HG03460 (cell line): Measurements from ENCODE around the gene MFSD12.

ENCODE experiments used
- ATAC-seq: cut with Tn5 transposase; IDR thresholded peaks from one replicate; pipeline ENCODE4 v1.9.1; 2021; ENCODE audit not compliant: unreplicated experiment

Gene MFSD12

GRCh38 chr19:3563709-3564524 lies 6.5 kb upstream of the MFSD12 start:
- no peak for ATAC-seq

GRCh38 chr19:3556978-3557460 lies 367 bp downstream of the MFSD12 start:
- peak; percentile 31 for ATAC-seq

DNA sequence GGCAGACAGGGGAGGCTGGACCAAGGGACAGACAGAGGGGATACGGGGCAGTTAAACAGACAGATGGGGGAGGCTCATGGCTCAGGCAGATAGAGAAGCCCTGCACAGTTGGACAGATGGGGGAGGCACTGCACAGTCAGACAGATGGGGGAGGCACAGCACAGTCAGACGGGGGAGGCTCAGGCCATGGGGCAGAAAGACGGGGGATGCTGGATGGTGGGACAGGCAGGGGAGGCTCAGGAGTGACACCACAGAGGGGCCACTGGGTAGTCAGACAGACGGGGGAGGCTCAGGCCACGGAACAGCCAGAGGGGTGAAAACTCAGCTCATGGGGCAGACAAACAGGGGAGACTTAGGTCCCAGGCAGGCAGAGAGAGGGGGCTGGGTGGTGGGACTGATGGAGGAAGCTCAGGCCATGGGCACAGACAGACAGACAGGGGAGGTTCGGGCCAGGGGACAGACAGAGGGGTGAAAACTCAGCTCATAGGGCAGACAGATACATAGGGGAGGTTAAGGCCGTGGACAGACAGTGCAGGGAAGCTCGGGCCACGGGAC lies 886 bp downstream of the MFSD12 start:
- ATAC-seq: no peak

DNA sequence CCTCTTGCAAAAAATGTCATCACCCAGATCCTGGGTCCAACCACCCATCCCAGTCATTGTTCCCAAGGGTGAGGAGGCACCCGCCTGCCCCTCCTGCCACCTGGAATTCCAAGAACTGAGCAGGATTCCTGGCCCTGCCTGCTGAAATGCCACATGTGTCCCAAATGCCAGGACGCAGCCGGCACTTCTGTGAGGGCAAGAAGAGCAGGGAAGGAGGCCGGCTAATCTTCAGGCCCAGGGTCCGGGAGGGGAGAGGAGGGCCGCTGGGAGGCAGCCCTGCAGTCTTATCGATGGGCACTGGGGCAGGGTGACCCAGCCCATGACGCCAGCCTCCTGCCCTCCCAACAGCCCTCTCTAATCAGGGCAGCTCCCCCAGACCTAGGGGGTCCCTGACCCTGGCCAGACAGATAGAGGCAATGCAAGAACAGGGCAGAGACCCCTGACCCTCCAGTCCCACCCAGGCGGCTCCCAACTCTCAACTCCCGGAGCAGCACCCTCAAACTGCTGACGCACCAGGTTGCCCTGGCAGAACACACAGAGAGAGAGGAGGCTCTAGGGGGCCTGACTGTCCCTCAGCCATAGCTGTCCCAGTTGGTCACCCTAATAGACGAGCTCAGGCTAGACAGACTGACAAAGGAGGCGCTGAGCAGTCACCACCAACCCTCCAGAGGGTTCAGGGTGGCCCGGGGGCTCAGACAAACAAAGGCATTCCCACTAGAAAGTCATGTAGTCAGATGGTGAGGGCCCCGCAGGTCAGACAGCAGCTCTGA lies 1.5 kb downstream of the MFSD12 start:
- ATAC-seq: no peak

DNA sequence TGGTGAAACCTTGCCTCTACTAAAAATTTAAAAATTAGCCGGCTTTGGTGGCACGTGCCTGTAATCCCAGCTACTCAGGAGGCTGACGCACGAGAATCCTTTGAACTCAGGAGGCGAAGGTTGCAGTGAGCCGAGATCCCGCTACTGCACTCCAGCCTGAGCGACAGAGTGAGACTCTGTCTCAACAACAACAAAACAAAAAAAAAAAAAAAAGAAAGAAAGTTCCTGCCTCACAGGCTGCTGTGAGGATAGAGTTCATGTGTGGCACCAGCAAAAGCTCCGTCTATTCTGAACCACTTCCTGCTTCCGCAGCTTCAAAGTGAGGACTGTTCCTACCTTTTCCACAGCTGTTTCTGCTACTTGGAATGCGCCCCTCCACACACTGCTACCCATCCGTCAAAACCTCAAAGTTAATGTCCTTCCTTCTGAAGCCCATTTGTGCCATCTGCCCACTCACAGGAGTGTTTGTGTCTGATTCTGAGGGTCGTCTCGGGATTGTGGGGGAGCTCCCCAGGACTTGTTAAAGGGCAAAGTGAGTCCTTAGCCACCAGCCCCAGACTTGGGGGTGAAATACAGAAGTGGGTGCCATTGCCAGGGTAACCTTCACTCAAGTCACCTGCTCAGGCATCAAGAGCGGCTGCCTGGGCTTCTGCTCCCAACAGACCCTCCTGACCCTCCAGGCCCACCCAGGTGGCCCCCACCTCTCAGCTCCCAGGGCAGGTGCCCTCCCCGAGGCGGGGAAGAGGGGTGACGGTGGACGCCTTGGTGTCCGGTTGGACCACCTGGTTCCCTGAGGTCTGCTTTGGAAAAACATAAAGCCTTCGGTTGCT lies 2.9 kb downstream of the MFSD12 start:
- ATAC-seq: no peak

GRCh38 chr19:3551792-3552095 lies 5.6 kb downstream of the MFSD12 start:
- ATAC-seq: no peak

DNA sequence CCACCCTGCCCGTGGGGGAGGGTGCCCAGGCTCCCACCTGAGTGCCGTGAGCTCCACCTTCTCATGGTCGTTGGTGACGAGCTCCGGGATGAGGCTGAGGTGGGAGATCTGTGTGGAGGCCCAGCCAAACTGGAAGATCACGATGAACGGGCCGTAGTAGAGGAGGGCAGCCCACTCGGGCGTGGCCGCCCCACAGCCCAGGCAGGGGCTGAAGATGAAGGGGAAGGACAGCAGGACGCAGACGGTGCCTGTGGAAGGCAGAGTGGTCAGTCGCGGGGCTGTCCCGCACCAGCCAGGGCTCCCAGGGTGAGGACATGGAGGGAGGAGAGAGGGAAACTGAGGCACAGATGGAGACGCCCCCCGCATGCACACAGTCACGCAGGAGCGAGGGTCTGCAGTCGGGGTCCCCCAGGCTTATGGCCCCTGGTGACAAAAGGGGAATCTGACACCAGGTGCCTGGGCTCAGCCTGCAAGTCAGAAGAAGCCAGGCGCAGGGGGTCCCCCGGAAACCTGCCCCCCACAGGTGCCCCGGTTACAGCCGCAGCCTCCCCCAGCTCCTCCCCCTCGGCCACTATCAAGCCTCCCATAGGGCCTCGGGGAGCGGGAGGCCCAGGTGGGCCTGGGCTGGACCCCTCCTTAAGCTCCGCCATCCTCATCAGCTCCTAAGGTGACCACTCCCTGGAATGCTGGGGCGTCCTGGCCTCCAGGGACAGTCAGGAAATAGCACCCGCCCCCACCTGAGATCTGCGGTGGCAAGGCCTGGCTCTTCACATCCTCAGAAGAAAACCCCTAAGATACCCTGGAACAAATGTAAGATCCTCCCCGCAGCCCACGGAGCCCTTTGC lies 6.2 kb downstream of the MFSD12 start:
- ATAC-seq: no peak

GRCh38 chr19:3549816-3550215 lies 7.6 kb downstream of the MFSD12 start:
- no peak for ATAC-seq

GRCh38 chr19:3548606-3549005 lies 8.8 kb downstream of the MFSD12 start:
- no peak for ATAC-seq

DNA sequence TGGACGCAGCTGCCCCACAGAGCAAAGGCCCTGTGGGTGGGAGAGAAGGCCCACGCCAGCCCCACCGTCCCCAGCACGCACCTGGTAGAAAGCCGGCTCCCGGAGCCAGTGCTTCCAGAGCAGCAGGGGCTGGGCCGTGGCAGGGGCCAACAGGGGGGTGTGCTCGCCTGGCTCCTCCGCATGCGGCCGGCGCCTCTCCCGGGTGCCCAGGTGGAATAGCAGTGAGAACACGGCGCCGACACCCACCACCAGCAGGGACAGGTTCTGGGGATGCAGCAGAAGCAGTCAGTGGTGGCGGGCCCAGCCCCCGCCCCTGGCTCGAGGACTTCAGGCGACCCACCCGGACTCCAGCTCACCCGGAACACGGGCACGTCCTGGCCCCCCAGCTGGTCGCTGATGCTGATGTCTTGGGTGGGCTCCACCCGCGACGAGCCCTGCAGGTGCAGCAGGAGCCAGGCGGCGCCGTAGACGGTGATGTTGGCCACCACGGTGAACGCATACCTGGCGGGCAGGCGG lies 9.6 kb downstream of the MFSD12 start:
- ATAC-seq: no peak

DNA sequence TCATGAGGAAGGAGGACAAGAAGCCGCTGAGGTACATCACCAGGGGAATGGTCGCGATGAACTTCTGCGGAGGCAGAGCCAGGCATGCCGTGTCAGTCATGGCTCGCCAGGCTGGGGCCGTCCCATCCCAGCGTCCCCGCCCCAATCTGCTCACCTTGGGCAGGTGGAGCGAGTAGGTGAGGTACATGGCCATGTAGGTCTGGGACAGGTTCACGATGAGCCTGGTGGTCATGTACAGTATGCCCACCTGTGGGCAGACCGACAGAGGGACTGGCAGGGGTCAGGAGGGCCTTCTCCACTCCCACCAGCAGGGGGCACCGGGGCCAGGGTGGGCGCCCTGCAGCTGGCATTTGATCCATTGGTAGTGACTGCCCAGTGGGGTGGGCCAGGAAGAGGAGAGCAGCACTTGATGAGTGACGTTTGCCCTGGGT lies 10.1 kb downstream of the MFSD12 start:
- no peak for ATAC-seq

GRCh38 chr19:3546119-3546518 lies 11.3 kb downstream of the MFSD12 start:
- ATAC-seq: no peak

DNA sequence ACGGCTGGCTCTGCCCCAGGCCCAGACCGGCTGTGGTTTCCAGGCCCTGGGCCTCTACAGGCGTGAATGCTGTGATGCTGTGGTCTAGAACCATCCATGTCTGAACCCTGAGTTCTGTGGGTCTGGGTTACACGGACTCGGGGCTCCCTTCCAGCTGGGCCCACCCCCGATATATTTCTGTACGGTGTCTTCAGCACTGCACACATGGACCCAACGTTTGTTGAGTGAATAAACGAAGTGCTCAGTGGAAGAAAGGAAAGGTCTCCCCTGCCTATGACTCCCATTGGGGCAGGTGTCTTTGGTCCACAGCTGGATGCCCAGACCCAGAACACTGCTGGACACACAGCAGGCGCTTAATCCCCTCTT lies 11.7 kb downstream of the MFSD12 start:
- ATAC-seq: no peak

GRCh38 chr19:3544742-3545668 lies 12.4 kb downstream of the MFSD12 start:
- no peak for ATAC-seq

GRCh38 chr19:3544058-3544376 lies 13.4 kb downstream of the MFSD12 start:
- ATAC-seq: no peak

- no peak for ATAC-seq
These were observed 14.0 kb downstream of the MFSD12 start for GRCh38 chr19:3543150-3544057.

GRCh38 chr19:3539756-3540118 lies 17.6 kb downstream of the MFSD12 start:
- no peak for ATAC-seq
